GM12872 (cell line): ENCODE results near the gene LRP8.

Experiments
- CTCF ChIP-seq: IDR thresholded peaks from 3 replicates; pipeline ENCODE4 v1.5.1; 2011; ENCODE audit warnings: low read depth, mild to moderate bottlenecking, low read length, moderate library complexity; ENCODE audit not compliant: insufficient read depth

Gene LRP8

DNA sequence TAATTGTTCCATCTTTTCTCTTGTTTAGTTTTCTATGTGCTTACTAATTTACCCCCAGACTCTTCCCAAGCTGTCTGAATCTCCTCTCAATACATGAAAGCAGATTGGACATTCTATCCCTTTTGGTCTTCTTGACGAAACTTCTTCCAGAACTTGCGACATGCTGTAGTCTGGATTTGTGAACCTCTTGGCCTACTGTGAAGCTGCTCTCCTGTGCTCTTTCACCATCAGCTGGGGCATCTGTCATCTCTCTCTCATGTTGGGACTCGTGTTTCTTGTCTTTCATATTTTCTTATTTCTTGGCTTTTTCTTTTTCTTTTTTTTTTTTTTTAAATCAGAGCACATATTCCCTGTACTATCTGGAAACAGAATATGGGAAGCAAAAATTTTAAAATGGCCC is 124.4 kb downstream of the LRP8 start:
- no peak for TF ChIP-seq CTCF

GRCh38 chr1:53198241-53198651 is 129.6 kb downstream of the LRP8 start:
- TF ChIP-seq CTCF, result no peak

DNA sequence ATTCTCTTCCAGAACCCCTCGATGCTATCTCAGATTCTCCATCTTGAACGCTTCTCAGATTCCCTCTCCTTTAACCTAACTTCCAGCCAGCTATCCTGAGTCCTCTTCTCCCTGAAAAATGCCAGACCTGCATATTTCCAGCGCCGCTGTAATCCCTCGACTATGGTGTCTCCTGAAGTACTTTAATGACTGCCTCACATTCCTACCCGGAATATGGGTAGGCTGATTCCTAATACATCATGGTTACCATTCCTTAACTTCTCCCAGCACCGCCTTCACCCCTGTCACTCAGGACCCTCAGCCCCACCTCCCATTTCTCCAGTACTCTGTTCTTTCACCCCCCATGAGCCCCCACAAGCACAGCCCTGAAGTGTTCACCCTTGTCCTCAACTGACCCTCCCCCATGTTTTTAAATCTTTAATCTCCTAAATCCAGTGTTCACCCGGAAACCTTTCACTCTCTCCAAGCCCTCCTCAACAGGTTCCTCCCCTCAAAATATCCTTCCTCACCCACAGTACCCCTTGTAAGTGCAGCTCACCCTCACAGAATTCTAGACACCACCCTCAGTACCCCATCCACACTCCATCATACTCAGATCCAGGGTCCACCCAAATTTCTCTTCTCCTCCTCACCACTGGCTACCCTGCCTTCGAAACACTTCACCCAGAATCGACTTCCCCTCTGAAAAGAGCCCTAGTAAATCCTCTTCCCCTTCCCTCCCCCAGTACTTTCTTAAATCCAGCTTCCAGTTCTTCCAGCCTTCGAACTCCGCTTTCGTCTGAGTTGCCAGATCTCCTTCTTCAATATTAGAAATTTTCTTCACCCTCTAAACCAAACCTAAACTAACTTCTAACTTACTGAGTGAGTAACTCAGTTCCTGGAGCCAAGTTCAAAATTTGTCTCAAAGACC is 130.3 kb downstream of the LRP8 start:
- no peak for TF ChIP-seq CTCF

DNA sequence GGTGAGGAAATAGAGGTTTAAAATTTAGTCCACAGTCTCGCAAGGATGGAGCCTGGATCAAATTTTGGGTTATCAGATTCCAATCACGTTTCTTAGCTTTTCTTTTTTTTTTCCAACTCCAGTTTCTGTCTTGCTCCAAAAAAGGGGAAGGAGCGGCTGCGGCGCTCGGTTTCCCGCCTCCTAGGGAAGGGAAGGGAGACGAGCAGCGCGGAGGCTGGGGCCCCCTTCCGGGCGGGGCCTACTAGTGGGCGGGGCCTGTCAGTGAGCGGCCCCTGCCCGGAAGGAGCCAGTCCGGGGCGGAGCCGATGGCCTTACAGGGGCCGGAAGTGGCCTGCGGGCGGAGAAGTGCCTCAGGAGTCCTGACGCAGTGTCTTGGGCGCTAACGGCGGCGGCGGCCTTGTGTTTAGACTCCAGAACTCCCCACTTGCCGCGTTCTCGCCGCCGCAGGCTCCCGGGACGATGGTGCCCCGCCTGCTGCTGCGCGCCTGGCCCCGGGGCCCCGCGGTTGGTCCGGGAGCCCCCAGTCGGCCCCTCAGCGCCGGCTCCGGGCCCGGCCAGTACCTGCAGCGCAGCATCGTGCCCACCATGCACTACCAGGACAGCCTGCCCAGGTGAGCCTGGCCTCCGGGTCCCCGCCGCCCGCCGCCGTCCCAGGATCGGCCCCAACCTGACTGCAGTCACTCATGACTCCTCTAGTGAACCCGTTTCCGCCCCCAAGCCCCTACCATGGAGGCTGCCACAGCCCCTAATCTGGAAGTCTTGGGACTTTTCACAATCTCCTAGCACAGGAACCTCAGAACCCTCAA is 131.2 kb downstream of the LRP8 start, which contains the start of gene CPT2:
Gene CPT2 (plus strand): TSS at position 340 of the 806 bp plus-strand sequence. CDS start 120 bp downstream, at position 460.
- TF ChIP-seq CTCF, result no peak

GRCh38 chr1:53196017-53196484 is 131.8 kb downstream of the LRP8 start:
- TF ChIP-seq CTCF, result no peak

DNA sequence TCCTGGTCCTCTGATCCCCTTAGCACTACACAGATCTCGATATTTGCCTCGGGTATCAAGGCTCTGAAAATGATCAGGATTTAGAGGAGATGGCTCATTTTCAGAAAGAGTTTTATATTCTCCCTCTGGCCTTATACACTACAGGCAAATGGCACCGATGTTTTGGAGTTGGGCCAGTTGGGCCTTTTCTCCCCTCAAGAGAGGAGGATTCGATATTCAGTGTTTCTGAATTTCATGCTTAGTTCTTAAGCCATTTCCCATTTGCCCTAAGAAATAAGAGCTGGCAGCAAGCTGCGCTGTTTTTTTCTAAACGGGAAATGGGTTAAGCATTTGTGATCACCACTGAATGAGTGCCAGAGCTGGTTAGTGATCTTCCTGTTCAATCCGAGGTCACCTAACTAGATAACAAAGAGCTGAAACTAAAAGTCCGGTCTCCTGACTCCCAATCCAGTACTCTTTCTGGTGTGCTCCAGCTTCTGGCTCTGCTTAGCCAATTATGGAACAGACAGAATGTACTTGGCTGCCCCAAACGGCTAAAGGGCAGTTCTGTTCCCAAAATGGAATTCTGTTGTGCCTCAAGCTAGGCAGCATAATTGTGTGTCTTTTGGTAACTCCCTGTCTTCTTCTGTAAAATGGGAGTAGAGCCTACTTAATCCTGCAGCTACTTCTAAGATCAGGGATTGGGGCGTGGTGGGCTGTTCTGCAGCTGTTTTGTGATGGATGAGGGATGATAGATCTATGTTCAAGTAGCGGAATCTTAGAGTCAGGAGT is 132.4 kb downstream of the LRP8 start:
- no peak for TF ChIP-seq CTCF
